Neural progenitor cell (in vitro differentiated cells): Measurements from ENCODE around the gene MYO5A. TPM values are rescaled to one million over a fixed set of nuclear protein-coding genes. Genes with fewer than 3 reads are reported as not detected.

Experiments used
- DNase-seq: peaks from one replicate; pipeline ENCODE4 v3.0.0-alpha.2; 2016; ENCODE audit warnings: low spot score
- H2AFZ ChIP-seq: fragments of 200-600 bp; sonication (generic); replicated peaks from 2 replicates; pipeline ENCODE4 v1.6.1; 2016; ENCODE audit warnings: antibody characterized with exemption
- H3F3A ChIP-seq: fragments of 200-600 bp; sonication (generic); 2 replicates; pipeline ENCODE4 v1.6.1; 2016; ENCODE audit warnings: antibody characterized with exemption, low read depth
- H3K27ac ChIP-seq: fragments of 200-600 bp; sonication (generic); 2 replicates; pipeline ENCODE4 v1.5.1; 2016; ENCODE audit warnings: mild to moderate bottlenecking
- H3K27me3 ChIP-seq: fragments of 200-600 bp; sonication (generic); 2 replicates; pipeline ENCODE4 v1.6.1; 2016; ENCODE audit warnings: mild to moderate bottlenecking, moderate library complexity
- H3K36me3 ChIP-seq: fragments of 200-600 bp; sonication (generic); 2 replicates; pipeline ENCODE4 v1.5.1; 2016
- H3K4me1 ChIP-seq: fragments of 200-600 bp; sonication (generic); 2 replicates; pipeline ENCODE4 v1.6.1; 2016; ENCODE audit warnings: mixed run types
- H3K4me2 ChIP-seq: fragments of 200-600 bp; sonication (generic); 2 replicates; pipeline ENCODE4 v1.6.1; 2016
- H3K4me3 ChIP-seq: fragments of 200-600 bp; sonication (generic); 2 replicates; pipeline ENCODE4 v1.5.1; 2016
- H3K79me2 ChIP-seq: fragments of 200-600 bp; sonication (generic); 2 replicates; pipeline ENCODE4 v1.6.1; 2016; ENCODE audit warnings: low read depth
- H3K9ac ChIP-seq: fragments of 200-600 bp; sonication (generic); 2 replicates; pipeline ENCODE4 v1.6.1; 2016
- H3K9me3 ChIP-seq: fragments of 200-600 bp; sonication (generic); 2 replicates; pipeline ENCODE4 v1.5.1; 2016; ENCODE audit warnings: low read depth
- H4K20me1 ChIP-seq: fragments of 200-600 bp; sonication (generic); 2 replicates; pipeline ENCODE4 v1.6.1; 2016; ENCODE audit warnings: low read depth
- H3K27ac Mint-ChIP-seq: 3 replicates; pipeline ENCODE4 v1.8.0; 2021; ENCODE audit warnings: mixed read lengths
- H3K27me3 Mint-ChIP-seq: 2 replicates; pipeline ENCODE4 v1.8.0; 2022; ENCODE audit warnings: low read depth, mild to moderate bottlenecking, inconsistent platforms, moderate library complexity, mixed read lengths; ENCODE audit not compliant: insufficient read depth
- H3K36me3 Mint-ChIP-seq: 3 replicates; pipeline ENCODE4 v1.8.0; 2021; ENCODE audit warnings: mixed read lengths
- H3K4me1 Mint-ChIP-seq: 3 replicates; pipeline ENCODE4 v1.8.0; 2021; ENCODE audit warnings: mixed read lengths
- H3K4me3 Mint-ChIP-seq: 3 replicates; pipeline ENCODE4 v1.8.0; 2021; ENCODE audit warnings: mild to moderate bottlenecking, moderate library complexity, mixed read lengths
- H3K9me3 Mint-ChIP-seq: 3 replicates; pipeline ENCODE4 v1.8.0; 2020; ENCODE audit warnings: mixed read lengths
- EZH2 ChIP-seq: fragments of 200-600 bp; sonication (generic); IDR thresholded peaks from 2 replicates; pipeline ENCODE4 v1.6.1; 2017; ENCODE audit warnings: antibody characterized with exemption, mild to moderate bottlenecking, moderate library complexity
- EZH2phosphoT487 ChIP-seq: fragments of 200-600 bp; sonication (generic); IDR thresholded peaks from 2 replicates; pipeline ENCODE4 v1.6.1; 2017; ENCODE audit warnings: antibody characterized with exemption
- total RNA-seq: library from RNA; depleted of rRNA; stranded (reverse); fragments of >200 nt; gene quantifications from 2 replicates; pipeline ENCODE4 v1.2.3, GENCODE V29; 2015; ENCODE audit warnings: low replicate concordance
- TF ChIP-seq, protein P1 (sequence below): fragments of 200-600 bp; sonication (generic); IDR thresholded peaks from 2 replicates; pipeline ENCODE4 v1.5.1; 2017; ENCODE audit warnings: antibody characterized with exemption, mild to moderate bottlenecking

Gene MYO5A
- total RNA-seq, 1 donor from 2014 or later, result 34.3 TPM

DNA sequence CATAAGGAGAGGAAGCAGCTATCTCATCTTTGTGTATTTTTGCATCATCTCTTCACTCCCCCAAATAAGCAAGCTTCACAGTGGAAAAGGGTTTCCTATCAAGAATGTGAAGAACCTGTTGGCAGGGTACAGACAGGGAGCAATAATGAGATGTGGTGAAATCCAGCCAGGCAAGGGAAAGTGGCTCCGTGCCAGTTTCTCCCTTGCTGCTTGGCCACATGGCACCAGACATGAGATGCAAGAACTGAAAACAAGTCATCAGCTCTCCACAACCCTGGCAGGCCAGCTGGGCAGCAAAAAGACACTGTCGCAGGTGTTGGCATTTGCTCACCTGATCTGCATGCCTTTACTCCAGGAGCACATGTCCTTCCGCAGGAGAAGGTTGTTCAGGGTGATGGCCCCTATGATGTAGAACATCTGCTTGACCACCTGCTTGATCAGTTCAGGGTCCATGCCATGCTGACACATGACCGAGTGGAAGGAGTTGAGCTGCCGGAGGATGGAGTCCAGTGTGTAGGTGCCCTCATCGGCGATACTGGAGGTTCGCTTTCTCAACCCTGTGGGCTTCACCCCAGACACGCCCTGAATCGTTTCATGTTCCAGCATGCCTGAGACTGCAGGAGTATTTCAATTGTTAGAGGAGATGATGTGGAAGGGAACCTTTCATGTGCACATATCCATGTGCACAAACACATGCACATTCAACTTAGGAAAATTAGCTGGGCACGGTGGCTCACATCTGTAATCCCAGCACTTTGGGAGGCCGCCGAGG, 209.8 kb downstream of the MYO5A start:
- no peak overlapping the region for H3K27ac ChIP-seq
- H3K27me3 Mint-ChIP-seq, result no peaks in the 10 kb centered on the region
- no peaks in the 10 kb centered on the region for H3K4me1 Mint-ChIP-seq
- H3K79me2 ChIP-seq, result no peaks in the 10 kb centered on the region
- no peak overlapping the region for H3K4me2 ChIP-seq
- no peak overlapping the region for H3K9ac ChIP-seq
- H4K20me1 ChIP-seq, result no peaks in the 10 kb centered on the region
- H3F3A ChIP-seq, result no peaks in the 10 kb centered on the region
- H3K27ac Mint-ChIP-seq, result no peak overlapping the region
- H3K4me3 Mint-ChIP-seq, result no peak overlapping the region
- H3K36me3 ChIP-seq, result peaks cover 8% of the 10 kb centered on the region
- no peaks in the 10 kb centered on the region for H3K27me3 ChIP-seq
- no peaks in the 10 kb centered on the region for H3K4me1 ChIP-seq
- DNase-seq, result no peak
- TF ChIP-seq EZH2phosphoT487, result no peak
- TF ChIP-seq, protein P1, sequence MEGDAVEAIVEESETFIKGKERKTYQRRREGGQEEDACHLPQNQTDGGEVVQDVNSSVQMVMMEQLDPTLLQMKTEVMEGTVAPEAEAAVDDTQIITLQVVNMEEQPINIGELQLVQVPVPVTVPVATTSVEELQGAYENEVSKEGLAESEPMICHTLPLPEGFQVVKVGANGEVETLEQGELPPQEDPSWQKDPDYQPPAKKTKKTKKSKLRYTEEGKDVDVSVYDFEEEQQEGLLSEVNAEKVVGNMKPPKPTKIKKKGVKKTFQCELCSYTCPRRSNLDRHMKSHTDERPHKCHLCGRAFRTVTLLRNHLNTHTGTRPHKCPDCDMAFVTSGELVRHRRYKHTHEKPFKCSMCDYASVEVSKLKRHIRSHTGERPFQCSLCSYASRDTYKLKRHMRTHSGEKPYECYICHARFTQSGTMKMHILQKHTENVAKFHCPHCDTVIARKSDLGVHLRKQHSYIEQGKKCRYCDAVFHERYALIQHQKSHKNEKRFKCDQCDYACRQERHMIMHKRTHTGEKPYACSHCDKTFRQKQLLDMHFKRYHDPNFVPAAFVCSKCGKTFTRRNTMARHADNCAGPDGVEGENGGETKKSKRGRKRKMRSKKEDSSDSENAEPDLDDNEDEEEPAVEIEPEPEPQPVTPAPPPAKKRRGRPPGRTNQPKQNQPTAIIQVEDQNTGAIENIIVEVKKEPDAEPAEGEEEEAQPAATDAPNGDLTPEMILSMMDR, result no peak
- TF ChIP-seq EZH2, result no peak
- no peak overlapping the region for H3K4me3 ChIP-seq
- no peaks in the 10 kb centered on the region for H3K9me3 ChIP-seq
- peaks cover 19% of the 10 kb centered on the region for H3K36me3 Mint-ChIP-seq
- no peaks in the 10 kb centered on the region for H3K9me3 Mint-ChIP-seq
- no peak overlapping the region for H2AFZ ChIP-seq

DNA sequence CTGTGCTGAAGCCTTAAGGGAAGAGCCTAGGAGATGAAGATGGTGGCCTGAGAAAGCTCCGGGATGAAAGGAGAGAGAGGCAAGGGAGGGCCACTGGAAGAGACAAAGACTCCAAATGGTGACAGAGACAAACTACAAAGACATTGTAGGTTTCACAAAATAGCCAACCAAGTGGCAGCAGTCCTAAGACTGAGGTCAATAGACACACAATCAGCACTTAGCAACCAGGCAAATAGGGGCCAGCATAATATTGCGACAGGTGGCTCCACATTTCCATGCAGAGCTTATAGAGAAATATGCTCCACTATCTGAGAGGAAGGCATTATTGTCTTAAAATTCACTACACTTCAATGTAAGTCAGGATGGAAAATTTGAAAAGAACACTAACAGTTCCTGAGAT, 211.0 kb downstream of the MYO5A start:
- H3K27ac Mint-ChIP-seq, result no peak overlapping the region

GRCh38 chr15:52317022-52317421, 211.7 kb downstream of the MYO5A start:
- no peak for DNase-seq
- TF ChIP-seq, protein P1, result no peak
- TF ChIP-seq EZH2phosphoT487 (no peak), EZH2 (no peak)
- Histone ChIP-seq H3K79me2 (no peaks in the 10 kb centered on the region), H3K36me3 (peaks cover 8% of the 10 kb centered on the region), H3K27me3 (no peaks in the 10 kb centered on the region), H3F3A (no peaks in the 10 kb centered on the region), H3K27ac (no peak overlapping the region), H3K4me1 (no peaks in the 10 kb centered on the region), H2AFZ (no peak overlapping the region), H3K4me3 (no peak overlapping the region), H3K9me3 (no peaks in the 10 kb centered on the region), H4K20me1 (no peaks in the 10 kb centered on the region), H3K9ac (no peak overlapping the region), H3K4me2 (no peak overlapping the region)
- no peaks in the 10 kb centered on the region for H3K27me3 Mint-ChIP-seq
- no peaks in the 10 kb centered on the region for H3K4me1 Mint-ChIP-seq
- no peaks in the 10 kb centered on the region for H3K9me3 Mint-ChIP-seq
- H3K36me3 Mint-ChIP-seq, result peaks cover 24% of the 10 kb centered on the region
- H3K4me3 Mint-ChIP-seq, result no peak overlapping the region
- H3K27ac Mint-ChIP-seq, result no peak overlapping the region

More for the DNA sequence above, 211.0 kb downstream of the MYO5A start:
- Histone ChIP-seq H3K4me3 (no peak overlapping the region), H3K36me3 (peaks cover 8% of the 10 kb centered on the region), H3K27me3 (no peaks in the 10 kb centered on the region), H3K9me3 (no peaks in the 10 kb centered on the region), H3K4me2 (no peak overlapping the region), H3K4me1 (no peaks in the 10 kb centered on the region), H3K27ac (no peak overlapping the region), H3K79me2 (no peaks in the 10 kb centered on the region), H3K9ac (no peak overlapping the region), H4K20me1 (no peaks in the 10 kb centered on the region), H2AFZ (no peak overlapping the region), H3F3A (no peaks in the 10 kb centered on the region)
- Mint-ChIP-seq H3K4me3 (no peak overlapping the region), H3K27me3 (no peaks in the 10 kb centered on the region), H3K36me3 (peaks cover 24% of the 10 kb centered on the region), H3K9me3 (no peaks in the 10 kb centered on the region), H3K4me1 (no peaks in the 10 kb centered on the region)
- DNase-seq, result no peak
- TF ChIP-seq EZH2phosphoT487, result no peak
- TF ChIP-seq, protein P1, result no peak
- TF ChIP-seq EZH2, result no peak
